SK-N-SH treated with all-trans-retinoic acid at 6 μM for 48 hours (cell line): Measurements from ENCODE around the gene ENPP3.

ENCODE experiments used
- ATAC-seq: fragments of 200-7000 bp; cut with Tn5 transposase; 3 replicates; pipeline ENCODE4 v1.9.1; 2020; ENCODE audit warnings: mild to moderate bottlenecking, moderate library complexity
- ARNTL ChIP-seq: fragments of 450-650 bp; formaldehyde crosslinking; IDR thresholded peaks from 2 replicates; pipeline ENCODE4 v1.5.0; 2020; ENCODE audit warnings: low read depth, mild to moderate bottlenecking, moderate library complexity, borderline replicate concordance
- BACH2 ChIP-seq: fragments of 250-450 bp; sonication (Bioruptor Pico); IDR thresholded peaks from 2 replicates; pipeline ENCODE4 v1.9.0; 2021; ENCODE audit warnings: mild to moderate bottlenecking, borderline replicate concordance
- CSDC2 ChIP-seq: fragments of 250-450 bp; sonication (Bioruptor Pico); IDR thresholded peaks from 2 replicates; pipeline ENCODE4 v1.5.0; 2020; ENCODE audit warnings: mild to moderate bottlenecking, moderate library complexity
- ESRRG ChIP-seq: fragments of 250-450 bp; sonication (Bioruptor Pico); IDR thresholded peaks from 2 replicates; pipeline ENCODE4 v1.6.1; 2021; ENCODE audit warnings: mild to moderate bottlenecking
- GLIS3 ChIP-seq: fragments of 250-450 bp; sonication (Bioruptor Pico); IDR thresholded peaks from 2 replicates; pipeline ENCODE4 v1.5.0; 2020; ENCODE audit warnings: mild to moderate bottlenecking, moderate library complexity
- ISL1 ChIP-seq: fragments of 250-450 bp; sonication (Bioruptor Pico); IDR thresholded peaks from 2 replicates; pipeline ENCODE4 v2.1.2; 2022; ENCODE audit warnings: mild to moderate bottlenecking, moderate library complexity
- OSR1 ChIP-seq: fragments of 250-450 bp; sonication (Bioruptor Pico); IDR thresholded peaks from 2 replicates; pipeline ENCODE4 v1.8.0; 2022; ENCODE audit warnings: moderate library complexity, mild to moderate bottlenecking, inconsistent platforms
- PPARA ChIP-seq: fragments of 250-450 bp; sonication (Bioruptor Pico); IDR thresholded peaks from 2 replicates; pipeline ENCODE4 v1.5.0; 2020; ENCODE audit warnings: mild to moderate bottlenecking, borderline replicate concordance
- RARB ChIP-seq: fragments of 250-450 bp; sonication (Bioruptor Pico); IDR thresholded peaks from 2 replicates; pipeline ENCODE4 v1.8.0; 2021; ENCODE audit warnings: mild to moderate bottlenecking, moderate library complexity
- SNAI2 ChIP-seq: fragments of 250-450 bp; sonication (Bioruptor Pico); IDR thresholded peaks from 2 replicates; pipeline ENCODE4 v1.5.0; 2020; ENCODE audit warnings: mild to moderate bottlenecking, moderate library complexity
- TCF4 ChIP-seq: fragments of 250-450 bp; sonication (Bioruptor Pico); IDR thresholded peaks from 2 replicates; pipeline ENCODE4 v1.8.0; 2021; ENCODE audit warnings: mild to moderate bottlenecking, moderate library complexity, borderline replicate concordance
- TOX ChIP-seq: fragments of 250-450 bp; sonication (Bioruptor Pico); IDR thresholded peaks from 2 replicates; pipeline ENCODE4 v1.8.0; 2021; ENCODE audit warnings: mild to moderate bottlenecking, moderate library complexity, borderline replicate concordance
- ZC3H10 ChIP-seq: fragments of 250-450 bp; sonication (Bioruptor Pico); IDR thresholded peaks from 2 replicates; pipeline ENCODE4 v1.5.1; 2021; ENCODE audit warnings: mild to moderate bottlenecking, moderate library complexity
- ZFP3 ChIP-seq: fragments of 250-450 bp; sonication (Bioruptor Pico); IDR thresholded peaks from 2 replicates; pipeline ENCODE4 v1.5.0; 2020; ENCODE audit warnings: mild to moderate bottlenecking, moderate library complexity
- ZFP30 ChIP-seq: fragments of 450-650 bp; formaldehyde crosslinking; IDR thresholded peaks from 2 replicates; pipeline ENCODE4 v1.5.0; 2022; ENCODE audit warnings: mild to moderate bottlenecking, moderate library complexity
- ZNF565 ChIP-seq: fragments of 450-650 bp; formaldehyde crosslinking; conservative IDR thresholded peaks from 2 replicates; pipeline ENCODE4 v1.5.0; 2020; ENCODE audit warnings: low read depth, mild to moderate bottlenecking, moderate library complexity
- ZNF70 ChIP-seq: fragments of 450-650 bp; formaldehyde crosslinking; IDR thresholded peaks from 2 replicates; pipeline ENCODE4 v1.5.0; 2020; ENCODE audit warnings: mild to moderate bottlenecking, moderate library complexity
- ZNF8 ChIP-seq: fragments of 450-650 bp; formaldehyde crosslinking; IDR thresholded peaks from 2 replicates; pipeline ENCODE4 v1.5.0; 2020; ENCODE audit warnings: mild to moderate bottlenecking, moderate library complexity
- TF ChIP-seq, protein P1 (sequence below): fragments of 250-450 bp; sonication (Bioruptor Pico); IDR thresholded peaks from 2 replicates; pipeline ENCODE4 v1.5.0; 2020; ENCODE audit warnings: mild to moderate bottlenecking, moderate library complexity
- TF ChIP-seq, protein P2 (sequence below): fragments of 250-450 bp; sonication (Bioruptor Pico); IDR thresholded peaks from 2 replicates; pipeline ENCODE4 v1.5.1; 2020; ENCODE audit warnings: low read depth, mild to moderate bottlenecking, moderate library complexity
- TF ChIP-seq, protein P3 (sequence below): fragments of 250-450 bp; sonication (Bioruptor Pico); IDR thresholded peaks from 2 replicates; pipeline ENCODE4 v1.8.0; 2021; ENCODE audit warnings: low read depth, mild to moderate bottlenecking, moderate library complexity, borderline replicate concordance
- TF ChIP-seq, protein P4 (sequence below): fragments of 250-450 bp; sonication (Bioruptor Pico); IDR thresholded peaks from 2 replicates; pipeline ENCODE4 v1.8.0; 2020; ENCODE audit warnings: mild to moderate bottlenecking, moderate library complexity, borderline replicate concordance
- TF ChIP-seq, protein P5 (sequence below): fragments of 250-450 bp; sonication (Bioruptor Pico); IDR thresholded peaks from 2 replicates; pipeline ENCODE4 v1.5.1; 2021; ENCODE audit warnings: mild to moderate bottlenecking, moderate library complexity

Gene ENPP3

DNA sequence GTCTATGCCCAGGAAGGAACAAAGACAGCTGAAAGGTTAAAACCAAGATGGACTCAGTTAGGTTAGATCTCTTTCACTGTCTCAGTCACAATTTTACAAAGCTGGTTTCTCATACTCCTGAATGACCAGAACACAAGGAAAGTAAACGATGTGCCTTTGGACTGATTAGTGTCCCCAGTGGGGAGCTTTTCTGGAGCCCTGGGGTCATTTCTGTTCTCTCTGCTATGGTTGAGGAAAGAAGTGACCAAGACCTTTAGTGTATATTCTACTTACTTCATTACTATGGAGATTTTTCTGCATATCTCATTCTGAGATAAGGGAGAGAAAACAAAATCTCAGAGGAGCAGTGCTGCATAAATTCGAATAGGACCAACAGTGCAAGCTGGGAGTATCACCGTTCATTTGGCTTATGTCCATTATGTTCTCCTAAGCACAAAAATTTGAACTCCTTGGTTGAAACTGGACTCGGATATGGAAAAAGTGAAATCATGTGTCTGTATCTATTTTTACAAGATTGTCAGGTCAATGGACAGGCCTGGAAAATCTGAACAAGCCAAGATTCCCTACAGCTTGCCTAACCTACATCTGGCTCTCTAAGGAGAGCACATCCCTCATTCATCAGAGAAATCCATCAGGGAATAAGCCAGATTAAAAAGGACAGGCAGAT lies 136.3 kb downstream of the ENPP3 start:
- no peak for ATAC-seq
- TF ChIP-seq, protein P1, sequence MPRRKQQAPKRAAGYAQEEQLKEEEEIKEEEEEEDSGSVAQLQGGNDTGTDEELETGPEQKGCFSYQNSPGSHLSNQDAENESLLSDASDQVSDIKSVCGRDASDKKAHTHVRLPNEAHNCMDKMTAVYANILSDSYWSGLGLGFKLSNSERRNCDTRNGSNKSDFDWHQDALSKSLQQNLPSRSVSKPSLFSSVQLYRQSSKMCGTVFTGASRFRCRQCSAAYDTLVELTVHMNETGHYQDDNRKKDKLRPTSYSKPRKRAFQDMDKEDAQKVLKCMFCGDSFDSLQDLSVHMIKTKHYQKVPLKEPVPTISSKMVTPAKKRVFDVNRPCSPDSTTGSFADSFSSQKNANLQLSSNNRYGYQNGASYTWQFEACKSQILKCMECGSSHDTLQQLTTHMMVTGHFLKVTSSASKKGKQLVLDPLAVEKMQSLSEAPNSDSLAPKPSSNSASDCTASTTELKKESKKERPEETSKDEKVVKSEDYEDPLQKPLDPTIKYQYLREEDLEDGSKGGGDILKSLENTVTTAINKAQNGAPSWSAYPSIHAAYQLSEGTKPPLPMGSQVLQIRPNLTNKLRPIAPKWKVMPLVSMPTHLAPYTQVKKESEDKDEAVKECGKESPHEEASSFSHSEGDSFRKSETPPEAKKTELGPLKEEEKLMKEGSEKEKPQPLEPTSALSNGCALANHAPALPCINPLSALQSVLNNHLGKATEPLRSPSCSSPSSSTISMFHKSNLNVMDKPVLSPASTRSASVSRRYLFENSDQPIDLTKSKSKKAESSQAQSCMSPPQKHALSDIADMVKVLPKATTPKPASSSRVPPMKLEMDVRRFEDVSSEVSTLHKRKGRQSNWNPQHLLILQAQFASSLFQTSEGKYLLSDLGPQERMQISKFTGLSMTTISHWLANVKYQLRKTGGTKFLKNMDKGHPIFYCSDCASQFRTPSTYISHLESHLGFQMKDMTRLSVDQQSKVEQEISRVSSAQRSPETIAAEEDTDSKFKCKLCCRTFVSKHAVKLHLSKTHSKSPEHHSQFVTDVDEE (CRISPR knock-in tag) = no peak
- TF ChIP-seq, protein P2, sequence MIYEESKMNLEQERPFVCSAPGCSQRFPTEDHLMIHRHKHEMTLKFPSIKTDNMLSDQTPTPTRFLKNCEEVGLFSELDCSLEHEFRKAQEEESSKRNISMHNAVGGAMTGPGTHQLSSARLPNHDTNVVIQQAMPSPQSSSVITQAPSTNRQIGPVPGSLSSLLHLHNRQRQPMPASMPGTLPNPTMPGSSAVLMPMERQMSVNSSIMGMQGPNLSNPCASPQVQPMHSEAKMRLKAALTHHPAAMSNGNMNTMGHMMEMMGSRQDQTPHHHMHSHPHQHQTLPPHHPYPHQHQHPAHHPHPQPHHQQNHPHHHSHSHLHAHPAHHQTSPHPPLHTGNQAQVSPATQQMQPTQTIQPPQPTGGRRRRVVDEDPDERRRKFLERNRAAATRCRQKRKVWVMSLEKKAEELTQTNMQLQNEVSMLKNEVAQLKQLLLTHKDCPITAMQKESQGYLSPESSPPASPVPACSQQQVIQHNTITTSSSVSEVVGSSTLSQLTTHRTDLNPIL (CRISPR knock-in tag) = no peak
- TF ChIP-seq BACH2 (CRISPR knock-in tag) (no peak), ZNF565 (CRISPR knock-in tag) (no peak), ISL1 (no peak), ZC3H10 (CRISPR knock-in tag) (no peak), ZFP30 (CRISPR knock-in tag) (no peak), ARNTL (CRISPR knock-in tag) (no peak), CSDC2 (CRISPR knock-in tag) (no peak), ESRRG (CRISPR knock-in tag) (no peak), SNAI2 (CRISPR knock-in tag) (no peak), ZNF8 (CRISPR knock-in tag) (no peak), RARB (CRISPR knock-in tag) (no peak), OSR1 (CRISPR knock-in tag) (no peak)

DNA sequence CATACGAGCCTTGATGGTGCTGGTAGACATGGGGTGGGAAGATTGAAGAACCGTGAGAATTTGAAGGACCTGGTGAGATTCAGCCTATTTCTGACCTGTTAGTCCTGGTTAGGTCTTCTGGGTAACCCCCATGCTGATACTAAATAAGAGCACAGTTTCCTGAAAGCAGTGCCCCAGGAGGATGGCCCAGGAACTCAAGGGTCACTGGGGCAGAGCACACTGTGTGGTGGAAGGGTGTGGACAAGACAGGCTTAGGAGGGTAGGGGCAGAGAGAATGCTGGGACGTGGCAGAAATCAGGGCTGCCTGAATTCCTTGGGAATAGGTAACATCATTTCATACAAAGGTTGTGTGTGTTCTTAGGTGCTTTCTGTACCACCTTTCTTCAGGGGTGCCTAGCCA lies 138.8 kb downstream of the ENPP3 start:
- no peak for ATAC-seq

DNA sequence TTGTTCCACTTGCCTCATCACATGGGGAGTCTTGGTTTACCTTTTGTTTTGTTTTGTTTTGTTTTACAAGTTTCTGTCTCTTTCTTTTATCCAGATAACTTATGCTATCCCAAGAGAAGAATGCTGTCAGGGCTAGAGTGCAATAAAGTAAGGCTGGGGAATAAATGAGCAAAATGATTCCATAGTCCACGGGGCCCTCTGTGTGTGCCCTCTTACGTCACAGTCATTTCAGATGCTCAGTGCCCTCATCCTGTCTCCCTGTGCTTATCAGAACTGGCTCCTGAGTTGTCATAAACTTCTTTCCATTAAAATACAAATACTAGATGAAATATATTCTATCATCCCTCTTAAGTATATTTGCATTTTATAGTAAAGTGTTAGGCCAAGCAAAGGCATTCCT lies 139.9 kb downstream of the ENPP3 start:
- no peak for ATAC-seq
- no peak for TF ChIP-seq ZFP3
- no peak for TF ChIP-seq TOX (CRISPR knock-in tag)
- no peak for TF ChIP-seq PPARA (CRISPR knock-in tag)
- no peak for TF ChIP-seq ZNF565 (CRISPR knock-in tag)
- TF ChIP-seq ISL1 = no peak
- TF ChIP-seq TCF4 = no peak
- no peak for TF ChIP-seq CSDC2 (CRISPR knock-in tag)
- no peak for TF ChIP-seq GLIS3 (CRISPR knock-in tag)
- TF ChIP-seq SNAI2 (CRISPR knock-in tag) = no peak
- TF ChIP-seq, protein P3, sequence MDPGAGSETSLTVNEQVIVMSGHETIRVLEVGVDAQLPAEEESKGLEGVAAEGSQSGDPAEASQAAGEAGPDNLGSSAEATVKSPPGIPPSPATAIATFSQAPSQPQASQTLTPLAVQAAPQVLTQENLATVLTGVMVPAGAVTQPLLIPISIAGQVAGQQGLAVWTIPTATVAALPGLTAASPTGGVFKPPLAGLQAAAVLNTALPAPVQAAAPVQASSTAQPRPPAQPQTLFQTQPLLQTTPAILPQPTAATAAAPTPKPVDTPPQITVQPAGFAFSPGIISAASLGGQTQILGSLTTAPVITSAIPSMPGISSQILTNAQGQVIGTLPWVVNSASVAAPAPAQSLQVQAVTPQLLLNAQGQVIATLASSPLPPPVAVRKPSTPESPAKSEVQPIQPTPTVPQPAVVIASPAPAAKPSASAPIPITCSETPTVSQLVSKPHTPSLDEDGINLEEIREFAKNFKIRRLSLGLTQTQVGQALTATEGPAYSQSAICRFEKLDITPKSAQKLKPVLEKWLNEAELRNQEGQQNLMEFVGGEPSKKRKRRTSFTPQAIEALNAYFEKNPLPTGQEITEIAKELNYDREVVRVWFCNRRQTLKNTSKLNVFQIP (CRISPR knock-in tag) = no peak
- TF ChIP-seq, protein P4, sequence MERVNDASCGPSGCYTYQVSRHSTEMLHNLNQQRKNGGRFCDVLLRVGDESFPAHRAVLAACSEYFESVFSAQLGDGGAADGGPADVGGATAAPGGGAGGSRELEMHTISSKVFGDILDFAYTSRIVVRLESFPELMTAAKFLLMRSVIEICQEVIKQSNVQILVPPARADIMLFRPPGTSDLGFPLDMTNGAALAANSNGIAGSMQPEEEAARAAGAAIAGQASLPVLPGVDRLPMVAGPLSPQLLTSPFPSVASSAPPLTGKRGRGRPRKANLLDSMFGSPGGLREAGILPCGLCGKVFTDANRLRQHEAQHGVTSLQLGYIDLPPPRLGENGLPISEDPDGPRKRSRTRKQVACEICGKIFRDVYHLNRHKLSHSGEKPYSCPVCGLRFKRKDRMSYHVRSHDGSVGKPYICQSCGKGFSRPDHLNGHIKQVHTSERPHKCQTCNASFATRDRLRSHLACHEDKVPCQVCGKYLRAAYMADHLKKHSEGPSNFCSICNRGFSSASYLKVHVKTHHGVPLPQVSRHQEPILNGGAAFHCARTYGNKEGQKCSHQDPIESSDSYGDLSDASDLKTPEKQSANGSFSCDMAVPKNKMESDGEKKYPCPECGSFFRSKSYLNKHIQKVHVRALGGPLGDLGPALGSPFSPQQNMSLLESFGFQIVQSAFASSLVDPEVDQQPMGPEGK = no peak
- TF ChIP-seq ZFP30 (CRISPR knock-in tag) = no peak
- no peak for TF ChIP-seq ZNF70 (CRISPR knock-in tag)
- no peak for TF ChIP-seq ESRRG (CRISPR knock-in tag)
- TF ChIP-seq, protein P5, sequence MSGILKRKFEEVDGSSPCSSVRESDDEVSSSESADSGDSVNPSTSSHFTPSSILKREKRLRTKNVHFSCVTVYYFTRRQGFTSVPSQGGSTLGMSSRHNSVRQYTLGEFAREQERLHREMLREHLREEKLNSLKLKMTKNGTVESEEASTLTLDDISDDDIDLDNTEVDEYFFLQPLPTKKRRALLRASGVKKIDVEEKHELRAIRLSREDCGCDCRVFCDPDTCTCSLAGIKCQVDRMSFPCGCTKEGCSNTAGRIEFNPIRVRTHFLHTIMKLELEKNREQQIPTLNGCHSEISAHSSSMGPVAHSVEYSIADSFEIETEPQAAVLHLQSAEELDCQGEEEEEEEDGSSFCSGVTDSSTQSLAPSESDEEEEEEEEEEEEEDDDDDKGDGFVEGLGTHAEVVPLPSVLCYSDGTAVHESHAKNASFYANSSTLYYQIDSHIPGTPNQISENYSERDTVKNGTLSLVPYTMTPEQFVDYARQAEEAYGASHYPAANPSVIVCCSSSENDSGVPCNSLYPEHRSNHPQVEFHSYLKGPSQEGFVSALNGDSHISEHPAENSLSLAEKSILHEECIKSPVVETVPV (CRISPR knock-in tag) = no peak
- no peak for TF ChIP-seq BACH2 (CRISPR knock-in tag)
- no peak for TF ChIP-seq OSR1 (CRISPR knock-in tag)

More for the DNA sequence above, 138.8 kb downstream of the ENPP3 start:
- no peak for TF ChIP-seq RARB (CRISPR knock-in tag)
- TF ChIP-seq, protein P2 (CRISPR knock-in tag) = no peak
- TF ChIP-seq, protein P5 (CRISPR knock-in tag) = no peak
- no peak for TF ChIP-seq TCF4
- no peak for TF ChIP-seq SNAI2 (CRISPR knock-in tag)
- no peak for TF ChIP-seq ZFP30 (CRISPR knock-in tag)
